WERI-Rb-1 (cell line): ENCODE data around the gene ITPKC.

Experiments
- DNase-seq: peaks from one replicate; pipeline ENCODE4 v3.0.0-alpha.2; 2020
- H3K27ac ChIP-seq: fragments of 250-450 bp; sonication (Bioruptor Pico); 2 replicates; pipeline ENCODE4 v1.5.1; 2020; ENCODE audit warnings: mild to moderate bottlenecking, moderate library complexity
- H3K27me3 ChIP-seq: fragments of 250-450 bp; sonication (Bioruptor Pico); 2 replicates; pipeline ENCODE4 v1.5.1; 2021; ENCODE audit warnings: mild to moderate bottlenecking, low read depth, moderate library complexity; ENCODE audit not compliant: insufficient read depth, severe bottlenecking
- H3K36me3 ChIP-seq: fragments of 250-450 bp; sonication (Bioruptor Pico); 2 replicates; pipeline ENCODE4 v1.5.1; 2020; ENCODE audit warnings: mild to moderate bottlenecking, moderate library complexity
- H3K4me3 ChIP-seq: 2 replicates; pipeline ENCODE4 v1.5.1; 2011; ENCODE audit warnings: low read depth, mild to moderate bottlenecking, control low read depth, low read length
- H3K9me3 ChIP-seq: fragments of 250-450 bp; sonication (Bioruptor Pico); 2 replicates; pipeline ENCODE4 v1.5.1; 2021; ENCODE audit warnings: mild to moderate bottlenecking, moderate library complexity; ENCODE audit not compliant: severe bottlenecking
- CTCF ChIP-seq: IDR thresholded peaks from 2 replicates; pipeline ENCODE4 v1.5.1; 2011; ENCODE audit warnings: low read depth, mild to moderate bottlenecking, control low read depth, inconsistent platforms, low read length

The ITPKC gene

GRCh38 chr19:40735013-40735771, 18.3 kb downstream of the ITPKC start:
- H3K9me3 ChIP-seq: no peaks in the 10 kb centered on the region
- no peaks in the 10 kb centered on the region for H3K27me3 ChIP-seq
- no peak for DNase-seq
- no peak for TF ChIP-seq CTCF
- no peak overlapping the region for H3K27ac ChIP-seq
- H3K4me3 ChIP-seq: no peak overlapping the region
- peaks cover 58% of the 10 kb centered on the region for H3K36me3 ChIP-seq

GRCh38 chr19:40736661-40737060, 19.7 kb downstream of the ITPKC start:
- Histone ChIP-seq H3K36me3 (peaks cover 46% of the 10 kb centered on the region), H3K9me3 (no peaks in the 10 kb centered on the region)
- TF ChIP-seq CTCF: no peak

GRCh38 chr19:40737102-40737644, 20.3 kb downstream of the ITPKC start:
- no peak overlapping the region for H3K4me3 ChIP-seq
- H3K36me3 ChIP-seq: peaks cover 43% of the 10 kb centered on the region
- no peaks in the 10 kb centered on the region for H3K27me3 ChIP-seq
- no peaks in the 10 kb centered on the region for H3K9me3 ChIP-seq
- no peak for TF ChIP-seq CTCF
- no peak overlapping the region for H3K27ac ChIP-seq
- no peak for DNase-seq

More at GRCh38 chr19:40736661-40737060, 19.7 kb downstream of the ITPKC start:
- Histone ChIP-seq H3K27ac (no peak overlapping the region), H3K4me3 (no peak overlapping the region), H3K27me3 (no peaks in the 10 kb centered on the region)
- DNase-seq: no peak

GRCh38 chr19:40739030-40739839, 22.3 kb downstream of the ITPKC start:
- no peak for DNase-seq
- peak overlapping the region; percentile 54 for H3K27ac ChIP-seq
- H3K9me3 ChIP-seq: no peaks in the 10 kb centered on the region
- no peaks in the 10 kb centered on the region for H3K27me3 ChIP-seq
- peaks cover 29% of the 10 kb centered on the region for H3K36me3 ChIP-seq
- no peak overlapping the region for H3K4me3 ChIP-seq
- TF ChIP-seq CTCF: no peak

GRCh38 chr19:40739871-40740703, 23.2 kb downstream of the ITPKC start:
- TF ChIP-seq CTCF: no peak
- peak; percentile 56 for DNase-seq
- H3K27me3 ChIP-seq: no peaks in the 10 kb centered on the region
- H3K36me3 ChIP-seq: peaks cover 25% of the 10 kb centered on the region
- no peak overlapping the region for H3K4me3 ChIP-seq
- H3K27ac ChIP-seq: peak overlapping the region; percentile 54
- no peaks in the 10 kb centered on the region for H3K9me3 ChIP-seq
